ENCODE measurements around the gene HLA-C. TPM values are rescaled to one million over a fixed set of nuclear protein-coding genes. Genes with fewer than 3 reads are reported as not detected.

Gene HLA-C
- total and polyA plus RNA-seq, 2 donors (not counting 3 experiments of a cell fraction or from before 2014, with no cell fraction given), result 109 to 287 TPM

DNA sequence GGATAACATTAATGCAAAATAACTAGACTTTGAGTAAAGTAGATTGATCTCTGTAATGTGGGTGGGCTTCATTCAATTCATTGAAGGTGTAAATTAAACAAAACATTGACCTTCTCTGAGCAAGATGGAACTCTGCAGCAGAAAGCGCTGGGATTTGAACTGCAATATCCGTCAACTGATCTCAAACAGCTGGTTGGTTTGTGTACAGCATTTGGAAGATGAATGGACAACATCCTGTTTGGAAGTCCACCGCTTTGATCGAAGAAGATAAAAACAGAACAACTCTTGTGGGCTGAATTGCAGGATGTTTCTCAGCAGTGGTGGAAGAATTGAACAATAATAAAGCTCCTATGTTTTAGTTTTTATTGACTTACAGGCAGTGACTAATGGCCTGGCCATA is 20.6 kb downstream of the HLA-C start:
- no peaks in the 10 kb centered on the region for H4K20me1 ChIP-seq (replicated peaks; ENCODE audit: control insufficient read depth, extremely low read depth, insufficient read depth, low read length)
- TF ChIP-seq FOS (IDR thresholded peaks at IDR 0.05; ENCODE audit: borderline replicate concordance, insufficient read depth, low read length), result no peak
- no peak for TF ChIP-seq GATA2 (IDR thresholded peaks at IDR 0.05; ENCODE audit: insufficient read depth, insufficient read length, low read depth, low read length)
- no peak for TF ChIP-seq POLR2AphosphoS5 (IDR thresholded peaks at IDR 0.05; ENCODE audit: insufficient read depth, low read depth, low read length)
- no peak for TF ChIP-seq EZH2 (IDR thresholded peaks at IDR 0.05; ENCODE audit: borderline replicate concordance, low read depth, low read length, severe bottlenecking)
- no peak for TF ChIP-seq POLR2A (IDR thresholded peaks at IDR 0.05; ENCODE audit: low read depth, low read length)
- TF ChIP-seq CTCF (IDR thresholded peaks at IDR 0.05; ENCODE audit: extremely low read depth in 1 of 2, insufficient read depth in 1 of 2, low read depth in 1 of 2, low read length in 2 of 2), result no peak
- no peak for TF ChIP-seq MYC (IDR thresholded peaks at IDR 0.05; ENCODE audit: low read depth, low read length)
- TF ChIP-seq JUN (IDR thresholded peaks at IDR 0.05; ENCODE audit: borderline replicate concordance, insufficient read depth, insufficient read length, low read depth), result no peak
- no peak for TF ChIP-seq MAX (IDR thresholded peaks at IDR 0.05; ENCODE audit: insufficient read depth, insufficient read length)
- H3K27me3 ChIP-seq (ENCODE audit: control insufficient read depth in 2 of 2, insufficient read depth in 2 of 2, low read length in 2 of 2), result peaks cover 14 to 28% of the 10 kb centered on the region in 2 experiments
- no peaks in the 10 kb centered on the region for H3K36me3 ChIP-seq (ENCODE audit: control insufficient read depth in 2 of 2, extremely low read depth in 1 of 2, insufficient read depth in 2 of 2, low read length in 2 of 2)
- H3K4me2 ChIP-seq (ENCODE audit: insufficient read depth, low read length), result no peak overlapping the region
- H3K79me2 ChIP-seq (ENCODE audit: control insufficient read depth, insufficient read depth, low read length), result no peaks in the 10 kb centered on the region
- DNase-seq (ENCODE audit: low read depth, low spot score) (no peak), FAIRE-seq (peak; percentile 40)
- no peak overlapping the region for H2AFZ ChIP-seq (ENCODE audit: low read depth, low read length)
- no peaks in the 10 kb centered on the region for H3K9me3 ChIP-seq (replicated peaks; ENCODE audit: control insufficient read depth, insufficient read depth, low read length)
- H3K9ac ChIP-seq (replicated peaks; ENCODE audit: extremely low read depth, insufficient read depth, low read length), result no peak overlapping the region
- intact Hi-C loops (cut with micrococcal nuclease), result no loop called here
- H3K27ac ChIP-seq (ENCODE audit: insufficient read depth, low read depth, low read length), result no peak overlapping the region
- CTCF ChIA-PET, result interaction anchor here (2.0 kb wide), 1 partner anchor 115 kb away, joined by 7 read pairs; no protein-coding TSS in a partner anchor
- POLR2A ChIA-PET, result no interaction called here
- peaks cover 1% of the 10 kb centered on the region for H3K4me1 ChIP-seq (ENCODE audit: control insufficient read depth, extremely low read depth, insufficient read depth, low read length)
- no peak overlapping the region for H3K4me3 ChIP-seq (replicated peaks in 1 of 3; ENCODE audit: insufficient read depth in 1 of 3, low read depth in 1 of 3, low read length in 3 of 3)
- no TSS peak for BruUV-seq (replicated peaks)
- H3K9me1 ChIP-seq (replicated peaks; ENCODE audit: control insufficient read depth, extremely low read depth, insufficient read depth, low read length), result no peaks in the 10 kb centered on the region
- dilution Hi-C loops (cut with MboI; ENCODE audit: extremely low pct_ligation_motif_present, low sequenced_read_pairs), result no loop called here

Measured in endothelial cell of umbilical vein (primary cell).